ENCODE measurements around the gene C1orf21. TPM values are rescaled to one million over a fixed set of nuclear protein-coding genes. Genes with fewer than 3 reads are reported as not detected.

The C1orf21 gene
- total RNA-seq, 4 donors from 2014 or later: 31.6 to 121 (median 38.0) TPM

- TF ChIP-seq CTCF (IDR thresholded peaks at IDR 0.05; ENCODE audit: low read depth): no peak
These were observed 144.5 kb downstream of the C1orf21 start for GRCh38 chr1:184531296-184531695.

- TF ChIP-seq CTCF (IDR thresholded peaks at IDR 0.05; ENCODE audit: low read depth): no peak
These were observed 145.4 kb downstream of the C1orf21 start for GRCh38 chr1:184532199-184532598.

- TF ChIP-seq CTCF (IDR thresholded peaks at IDR 0.05; ENCODE audit: low read depth): no peak
These were observed 146.2 kb downstream of the C1orf21 start for GRCh38 chr1:184533049-184533448.

- no peak for TF ChIP-seq CTCF (IDR thresholded peaks at IDR 0.05; ENCODE audit: low read depth)
These were observed 147.1 kb downstream of the C1orf21 start for GRCh38 chr1:184533915-184534314.

- TF ChIP-seq CTCF (IDR thresholded peaks at IDR 0.05; ENCODE audit: low read depth): no peak
These were observed 147.9 kb downstream of the C1orf21 start for GRCh38 chr1:184534690-184535089.

- no peak for TF ChIP-seq CTCF (IDR thresholded peaks at IDR 0.05; ENCODE audit: low read depth)
These were observed 148.6 kb downstream of the C1orf21 start for GRCh38 chr1:184535191-184535970.

- no peak for TF ChIP-seq CTCF (IDR thresholded peaks at IDR 0.05; ENCODE audit: low read depth)
These were observed 149.6 kb downstream of the C1orf21 start for GRCh38 chr1:184536246-184536985.
